GM19351 (cell line): ENCODE results near the gene EMC8.

ENCODE experiments used
- ATAC-seq: cut with Tn5 transposase; IDR thresholded peaks from one replicate; pipeline ENCODE4 v1.9.1; 2021; ENCODE audit warnings: mild to moderate bottlenecking, moderate library complexity; ENCODE audit not compliant: unreplicated experiment

EMC8 gene

GRCh38 chr16:85788819-85789218 is 10.5 kb downstream of the EMC8 start:
- no peak for ATAC-seq

GRCh38 chr16:85785927-85786326 is 13.4 kb downstream of the EMC8 start:
- no peak for ATAC-seq

GRCh38 chr16:85784813-85785212 is 14.5 kb downstream of the EMC8 start:
- no peak for ATAC-seq

- ATAC-seq = no peak
Observed at GRCh38 chr16:85783441-85783840, 15.9 kb downstream of the EMC8 start.

GRCh38 chr16:85782451-85782850 is 16.9 kb downstream of the EMC8 start:
- ATAC-seq = no peak

GRCh38 chr16:85781695-85782370 is 17.5 kb downstream of the EMC8 start:
- ATAC-seq = no peak

GRCh38 chr16:85781156-85781555 is 18.2 kb downstream of the EMC8 start:
- no peak for ATAC-seq

- no peak for ATAC-seq
Observed at GRCh38 chr16:85780281-85780680, 19.1 kb downstream of the EMC8 start.

GRCh38 chr16:85778873-85779272 is 20.5 kb downstream of the EMC8 start:
- ATAC-seq = no peak

GRCh38 chr16:85777583-85778310 is 21.6 kb downstream of the EMC8 start:
- no peak for ATAC-seq

GRCh38 chr16:85774811-85775210 is 24.5 kb downstream of the EMC8 start:
- no peak for ATAC-seq

GRCh38 chr16:85774136-85774535 is 25.2 kb downstream of the EMC8 start:
- ATAC-seq = no peak

GRCh38 chr16:85773044-85773443 is 26.3 kb downstream of the EMC8 start:
- ATAC-seq = no peak

- no peak for ATAC-seq
Observed at GRCh38 chr16:85770741-85771140, 28.6 kb downstream of the EMC8 start.

GRCh38 chr16:85768199-85768598 is 31.1 kb downstream of the EMC8 start:
- ATAC-seq = no peak

GRCh38 chr16:85767531-85767930 is 31.8 kb downstream of the EMC8 start:
- ATAC-seq = no peak

GRCh38 chr16:85765767-85766166 is 33.6 kb downstream of the EMC8 start:
- no peak for ATAC-seq

- no peak for ATAC-seq
Observed at GRCh38 chr16:85765211-85765610, 34.1 kb downstream of the EMC8 start.

- ATAC-seq = no peak
Observed at GRCh38 chr16:85763616-85764015, 35.7 kb downstream of the EMC8 start.

- no peak for ATAC-seq
Observed at GRCh38 chr16:85762970-85763369, 36.4 kb downstream of the EMC8 start.

- ATAC-seq = no peak
Observed at GRCh38 chr16:85761861-85762260, 37.5 kb downstream of the EMC8 start.

GRCh38 chr16:85759631-85760419 is 39.5 kb downstream of the EMC8 start:
- ATAC-seq = no peak
